Germinal center (tissue), 1 donor: ENCODE results near the gene MGAT4A.
A peak's percentile ranks its signal among the peaks of the same experiment; 100 is the strongest.
"Not testable (repeated sequence)": the region's sequence is repeated elsewhere in the genome, so short reads cannot be mapped to it uniquely, and the experiment has no call there.

Source experiments
- DNase-seq: peaks from one replicate; pipeline ENCODE4 v3.0.0; 2012; ENCODE audit warnings: mixed read lengths, low spot score

The MGAT4A gene

GRCh38 chr2:98759827-98760625 lies 29.1 kb upstream of the MGAT4A start:
- DNase-seq, result no peak

GRCh38 chr2:98759338-98759737 lies 28.4 kb upstream of the MGAT4A start:
- no peak for DNase-seq

- DNase-seq, result peak; percentile 83
Measured at GRCh38 chr2:98757904-98758421, 27.0 kb upstream of the MGAT4A start.

- no peak for DNase-seq
Measured at GRCh38 chr2:98753801-98754200, 22.9 kb upstream of the MGAT4A start.

GRCh38 chr2:98752711-98753110 lies 21.8 kb upstream of the MGAT4A start:
- DNase-seq, result not testable (repeated sequence)

GRCh38 chr2:98751748-98752147 lies 20.8 kb upstream of the MGAT4A start:
- no peak for DNase-seq

GRCh38 chr2:98750593-98751282 lies 19.8 kb upstream of the MGAT4A start:
- no peak for DNase-seq

GRCh38 chr2:98749066-98749450 lies 18.1 kb upstream of the MGAT4A start:
- no peak for DNase-seq

- no peak for DNase-seq
Measured at GRCh38 chr2:98748292-98749065, 17.5 kb upstream of the MGAT4A start.

- DNase-seq, result no peak
Measured at GRCh38 chr2:98747888-98748287, 17.0 kb upstream of the MGAT4A start.

GRCh38 chr2:98746426-98746825 lies 15.5 kb upstream of the MGAT4A start:
- no peak for DNase-seq

- DNase-seq, result no peak
Measured at GRCh38 chr2:98744595-98744994, 13.7 kb upstream of the MGAT4A start.

GRCh38 chr2:98743835-98744234 lies 12.9 kb upstream of the MGAT4A start:
- DNase-seq, result no peak

GRCh38 chr2:98739020-98739419 lies 8.1 kb upstream of the MGAT4A start:
- no peak for DNase-seq

GRCh38 chr2:98738304-98738703 lies 7.4 kb upstream of the MGAT4A start:
- no peak for DNase-seq

- DNase-seq, result no peak
Measured at GRCh38 chr2:98737848-98738247, 6.9 kb upstream of the MGAT4A start.

GRCh38 chr2:98736464-98736889 lies 5.5 kb upstream of the MGAT4A start:
- no peak for DNase-seq

GRCh38 chr2:98734823-98735260 lies 3.9 kb upstream of the MGAT4A start:
- no peak for DNase-seq

- no peak for DNase-seq
Measured at GRCh38 chr2:98734162-98734561, 3.2 kb upstream of the MGAT4A start.

GRCh38 chr2:98732430-98733051 lies 1.6 kb upstream of the MGAT4A start:
- DNase-seq, result no peak

GRCh38 chr2:98731894-98732349 lies 990 bp upstream of the MGAT4A start:
- DNase-seq, result no peak

GRCh38 chr2:98730707-98731040 lies 258 bp downstream of the MGAT4A start:
- DNase-seq, result peak; percentile 82
